Natural killer cell (primary cell): ENCODE measurements around the gene LAMP2. TPM values are rescaled to one million over a fixed set of nuclear protein-coding genes. Genes with fewer than 3 reads are reported as not detected.

Source experiments
- ATAC-seq, 3 donors: fragments of 150-1000 bp in 2 of 3; fragments of 200-7000 bp in 1 of 3; cut with Tn5 transposase; 1 replicate in 1 of 3; 2 replicates in 2 of 3; pipeline ENCODE4 v1.10.0; 2021; ENCODE audit warnings: mild to moderate bottlenecking in 2 of 3, moderate library complexity in 2 of 3
- DNase-seq, 2 donors: peaks; one replicate each; pipeline versions ENCODE4 v3.0.0 to v3.0.0-alpha.2; 2013 to 2021; ENCODE audit warnings: mixed read lengths in 1 of 2
- H3K27ac ChIP-seq: one replicate; pipeline ENCODE4 v1.5.1; 2013; ENCODE audit warnings: mild to moderate bottlenecking, low read length
- H3K27me3 ChIP-seq: one replicate; pipeline ENCODE4 v1.6.1; 2013; ENCODE audit warnings: low read length; ENCODE audit not compliant: control insufficient read depth, insufficient read depth
- H3K36me3 ChIP-seq: one replicate; pipeline ENCODE4 v1.6.1; 2013; ENCODE audit warnings: low read length; ENCODE audit not compliant: control insufficient read depth, insufficient read depth
- H3K4me1 ChIP-seq: one replicate; pipeline ENCODE4 v1.6.1; 2013; ENCODE audit warnings: low read length; ENCODE audit not compliant: control insufficient read depth, insufficient read depth
- H3K4me3 ChIP-seq: one replicate; pipeline ENCODE4 v1.5.1; 2013; ENCODE audit warnings: low read length
- H3K9me3 ChIP-seq: one replicate; pipeline ENCODE4 v1.6.1; 2013; ENCODE audit warnings: low read length; ENCODE audit not compliant: control insufficient read depth, insufficient read depth
- H3K27ac Mint-ChIP-seq, 2 donors: one replicate each; pipeline ENCODE4 v1.8.0; 2022; ENCODE audit warnings: mild to moderate bottlenecking in 2 of 2, mixed read lengths in 2 of 2, moderate library complexity in 1 of 2
- H3K27me3 Mint-ChIP-seq, 2 donors: one replicate each; pipeline ENCODE4 v1.8.0; 2022; ENCODE audit warnings: low read depth in 2 of 2, mixed read lengths in 2 of 2
- H3K36me3 Mint-ChIP-seq: one replicate; pipeline ENCODE4 v1.8.0; 2022; ENCODE audit warnings: mixed read lengths
- H3K4me1 Mint-ChIP-seq, 2 donors: one replicate each; pipeline ENCODE4 v1.8.0; 2022; ENCODE audit warnings: mixed read lengths in 2 of 2
- H3K4me3 Mint-ChIP-seq: one replicate; pipeline ENCODE4 v1.8.0; 2022; ENCODE audit warnings: mild to moderate bottlenecking, moderate library complexity, mixed read lengths
- H3K9me3 Mint-ChIP-seq, 2 donors: one replicate each; pipeline ENCODE4 v1.8.0; 2022; ENCODE audit warnings: mixed read lengths in 2 of 2
- CTCF ChIP-seq: fragments of 200-600 bp; IDR thresholded peaks from one replicate; pipeline ENCODE4 v1.8.0; 2022; ENCODE audit warnings: antibody characterized with exemption
- WGBS: methylation state at CpG from one replicate; pipeline ENCODE4 v1.1.7; 2013; ENCODE audit warnings: missing lambda C conversion rate; ENCODE audit not compliant: insufficient coverage; 5-methylcytosine and 5-hydroxymethylcytosine counted together
- intact Hi-C: fragments of 100-400 bp; cut with micrococcal nuclease; formaldehyde crosslinking; loops from one replicate; pipeline ENCODE4 v1.14.2; 2022
- total RNA-seq, 4 donors: library from RNA; stranded (reverse); fragments of 120-200 nt in 1 of 4; gene quantifications; one replicate each; pipeline versions ENCODE4 v1.2.3 to v1.2.4, GENCODE V29; 2013 to 2022

Gene LAMP2
- total RNA-seq, 3 donors from 2014 or later (not counting 1 experiment from before 2014, with no cell fraction given): 33.8 to 45.8 (median 39.1) TPM

GRCh38 chrX:120468479-120468824, 644 bp downstream of the LAMP2 start:
- H3K36me3 Mint-ChIP-seq: no peaks in the 10 kb centered on the region
- H3K27ac Mint-ChIP-seq: peak overlapping the region; percentile 83 to 88
- Histone ChIP-seq H3K36me3 (no peaks in the 10 kb centered on the region), H3K27ac (peak overlapping the region; percentile 78), H3K4me3 (peak overlapping the region; percentile 96), H3K4me1 (peaks cover 11% of the 10 kb centered on the region), H3K9me3 (no peaks in the 10 kb centered on the region), H3K27me3 (no peaks in the 10 kb centered on the region)
- H3K9me3 Mint-ChIP-seq: no peaks in the 10 kb centered on the region
- intact Hi-C loops: loop anchor here (5.0 kb wide), 1 partner anchor 166 kb away; no protein-coding TSS in a partner anchor
- DNase-seq (no peak), ATAC-seq (no peak)
- H3K4me1 Mint-ChIP-seq: peaks cover 21 to 29% of the 10 kb centered on the region in 2 donors
- H3K4me3 Mint-ChIP-seq: peak overlapping the region; percentile 91
- no peaks in the 10 kb centered on the region for H3K27me3 Mint-ChIP-seq
- WGBS: 0% methylated on average over 2 of the region's 2 CpGs
- TF ChIP-seq CTCF: no peak

GRCh38 chrX:120468071-120468470, 1.0 kb downstream of the LAMP2 start:
- intact Hi-C loops: loop anchor here (5.0 kb wide), 1 partner anchor 166 kb away; no protein-coding TSS in a partner anchor
- peak in 1 of 2 donors; percentile 14 for DNase-seq
- Histone ChIP-seq H3K9me3 (no peaks in the 10 kb centered on the region), H3K4me1 (peaks cover 11% of the 10 kb centered on the region), H3K36me3 (no peaks in the 10 kb centered on the region), H3K27me3 (no peaks in the 10 kb centered on the region), H3K27ac (no peak overlapping the region), H3K4me3 (peak overlapping the region; percentile 96)
- Mint-ChIP-seq H3K27me3 (no peaks in the 10 kb centered on the region), H3K4me1 (peaks cover 21 to 29% of the 10 kb centered on the region in 2 donors), H3K9me3 (no peaks in the 10 kb centered on the region), H3K27ac (peak overlapping the region; percentile 83 to 88), H3K36me3 (no peaks in the 10 kb centered on the region), H3K4me3 (peak overlapping the region; percentile 91)
- 0% methylated on average over 2 of the region's 4 CpGs for WGBS
- TF ChIP-seq CTCF: no peak
- no peak for ATAC-seq

GRCh38 chrX:120464411-120464810, 4.7 kb downstream of the LAMP2 start:
- H3K4me1 Mint-ChIP-seq: peaks cover 21 to 34% of the 10 kb centered on the region in 2 donors
- WGBS: 67% methylated on average over 2 of the region's 4 CpGs
- no peak for DNase-seq

More at GRCh38 chrX:120464411-120464810, 4.7 kb downstream of the LAMP2 start:
- TF ChIP-seq CTCF: no peak
- peaks cover 11% of the 10 kb centered on the region for H3K4me1 ChIP-seq
- no peaks in the 10 kb centered on the region for H3K9me3 ChIP-seq
- H3K4me3 ChIP-seq: no peak overlapping the region
- H3K36me3 ChIP-seq: no peaks in the 10 kb centered on the region
- Mint-ChIP-seq H3K4me3 (no peak overlapping the region), H3K36me3 (no peaks in the 10 kb centered on the region), H3K27me3 (no peaks in the 10 kb centered on the region), H3K27ac (no peak overlapping the region), H3K9me3 (no peaks in the 10 kb centered on the region)
- no peak for ATAC-seq
- H3K27me3 ChIP-seq: no peaks in the 10 kb centered on the region
- intact Hi-C loops: no loop called here
- H3K27ac ChIP-seq: no peak overlapping the region
